Measurements from ENCODE around the gene PITPNM3. TPM values are rescaled to one million over a fixed set of nuclear protein-coding genes. Genes with fewer than 3 reads are reported as not detected.

Gene PITPNM3
- total RNA-seq, 4 donors from 2014 or later, result 4.0 to 10.9 (median 5.6) TPM

GRCh38 chr17:6551869-6552531, 4.4 kb downstream of the PITPNM3 start:
- Histone ChIP-seq H3K4me3 (replicated peaks in 1 of 3) (no peak overlapping the region), H3K4me1 (peaks cover 24 to 44% of the 10 kb centered on the region in 2 donors), H3K27me3 (no peaks in the 10 kb centered on the region), H3K27ac (peak overlapping the region; percentile 77 to 95 (median 81)), H3K9me3 (no peaks in the 10 kb centered on the region), H3K36me3 (no peaks in the 10 kb centered on the region)
- DNase-seq, result peak; percentile 96
- TF ChIP-seq CTCF (IDR thresholded peaks at IDR 0.05) (no peak), POLR2A (IDR thresholded peaks at IDR 0.05) (peak in 1 of 2 donors; percentile 19)
- 19 to 31% methylated on average over 11 of the region's 11 CpGs for WGBS, 2 donors
- intact Hi-C loops (cut with DNase I), result no loop called here

- no peaks in the 10 kb centered on the region for H3K27me3 ChIP-seq
- H3K27ac ChIP-seq, result peak overlapping the region; percentile 77 to 95 (median 81)
- no peaks in the 10 kb centered on the region for H3K36me3 ChIP-seq
- H3K4me3 ChIP-seq (replicated peaks in 1 of 3), result no peak overlapping the region
- WGBS, 2 donors, result 48% methylated on average over 5 of the region's 5 CpGs
- intact Hi-C loops (cut with DNase I), result no loop called here
- peak; percentile 54 to 60 for DNase-seq
- peaks cover 24 to 44% of the 10 kb centered on the region in 2 donors for H3K4me1 ChIP-seq
- TF ChIP-seq POLR2A (IDR thresholded peaks at IDR 0.05) (no peak), CTCF (IDR thresholded peaks at IDR 0.05) (no peak)
- H3K9me3 ChIP-seq, result no peaks in the 10 kb centered on the region
These were observed 5.0 kb downstream of the PITPNM3 start for GRCh38 chr17:6551356-6551755.

DNA sequence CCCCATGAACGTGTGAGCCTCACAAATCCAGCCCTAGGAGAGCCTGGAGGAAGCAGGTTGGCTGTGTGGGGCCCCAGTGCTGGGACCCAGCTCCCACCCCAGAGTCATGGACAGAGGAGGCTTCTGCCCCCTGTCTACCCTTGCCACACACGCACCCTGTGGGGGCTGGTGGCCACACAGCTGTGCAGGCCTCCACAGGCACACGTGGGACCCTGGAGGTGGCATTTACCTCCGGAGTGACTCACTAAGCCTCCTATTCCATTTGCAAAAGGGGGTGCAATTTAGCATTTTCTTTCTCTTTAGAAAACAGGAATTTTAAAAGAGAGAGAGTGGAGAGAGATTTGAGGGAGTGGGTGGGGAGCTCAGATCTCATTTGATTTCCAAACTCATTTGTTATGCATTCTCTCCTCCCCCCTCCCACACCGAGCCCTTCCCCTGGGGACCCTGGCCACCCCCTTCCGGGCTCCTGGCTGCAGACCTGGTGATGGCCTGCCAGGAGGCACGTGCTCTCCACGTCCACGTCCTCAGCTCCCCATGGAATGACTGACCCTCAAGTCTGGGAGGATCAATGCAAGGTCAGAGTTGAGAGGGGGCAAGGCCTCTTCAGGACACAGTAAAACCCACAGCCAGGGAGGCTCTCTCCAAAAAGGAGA, 6.8 kb downstream of the PITPNM3 start:
- no peak for DNase-seq
- TF ChIP-seq CTCF (IDR thresholded peaks at IDR 0.05), result no peak
- no peak for TF ChIP-seq POLR2A (IDR thresholded peaks at IDR 0.05)
- Histone ChIP-seq H3K4me1 (peaks cover 12 to 29% of the 10 kb centered on the region in 2 donors), H3K27ac (peak overlapping the region in 2 of 3 donors; percentile 20 to 30), H3K36me3 (no peaks in the 10 kb centered on the region), H3K9me3 (no peaks in the 10 kb centered on the region), H3K27me3 (no peaks in the 10 kb centered on the region), H3K4me3 (replicated peaks in 1 of 3) (no peak overlapping the region)
- WGBS, 2 donors, result 56 to 64% methylated on average over 7 to 9 of the region's 9 CpGs
- intact Hi-C loops (cut with DNase I), result no loop called here

DNA sequence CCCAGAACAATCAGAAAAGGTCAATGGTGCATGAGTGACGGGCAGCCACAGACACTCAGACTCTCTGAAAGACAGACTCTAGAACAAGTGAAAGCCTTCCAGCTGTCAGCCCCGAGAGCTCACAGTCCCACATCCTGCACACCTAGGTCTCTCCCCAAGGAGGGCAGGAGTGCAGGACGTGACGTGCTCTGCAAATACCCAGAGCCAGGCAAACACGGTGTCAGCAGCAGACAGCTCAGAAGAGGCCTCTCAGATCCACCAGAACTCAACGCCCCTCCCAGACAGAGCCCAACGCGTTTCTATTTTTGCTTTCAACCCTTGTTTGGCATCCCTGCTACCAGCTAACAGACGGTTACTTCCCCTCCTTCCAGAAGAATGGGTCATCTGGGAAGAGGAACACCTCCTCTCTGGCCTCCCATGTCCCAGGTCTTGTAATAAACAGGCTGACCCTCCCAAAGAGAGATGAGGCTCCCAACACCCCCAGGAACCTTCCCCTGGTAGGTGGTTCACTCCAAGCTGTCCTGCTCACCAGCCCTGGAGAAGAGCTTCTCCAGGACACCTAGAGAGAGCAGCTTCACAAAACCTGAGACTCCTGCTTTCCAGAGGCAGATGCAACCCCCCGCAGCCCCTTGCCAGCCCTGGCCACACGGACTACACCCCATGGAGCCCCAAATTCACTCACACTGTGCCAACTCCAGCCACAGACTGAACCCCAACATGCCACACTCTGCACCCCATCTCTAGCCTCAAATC, 7.6 kb downstream of the PITPNM3 start:
- Histone ChIP-seq H3K4me1 (peaks cover 12 to 26% of the 10 kb centered on the region in 2 donors), H3K4me3 (replicated peaks in 1 of 3) (no peak overlapping the region), H3K36me3 (no peaks in the 10 kb centered on the region), H3K9me3 (no peaks in the 10 kb centered on the region), H3K27me3 (no peaks in the 10 kb centered on the region), H3K27ac (peak overlapping the region in 1 of 3 donors; percentile 30)
- TF ChIP-seq POLR2A (IDR thresholded peaks at IDR 0.05) (no peak), CTCF (IDR thresholded peaks at IDR 0.05) (no peak)
- WGBS, 2 donors, result 40 to 41% methylated on average over 11 of the region's 11 CpGs
- peak; percentile 47 to 49 for DNase-seq
- intact Hi-C loops (cut with DNase I), result no loop called here
